ENCODE measurements around the gene MRPL10. TPM values are rescaled to one million over a fixed set of nuclear protein-coding genes. Genes with fewer than 3 reads are reported as not detected.

MRPL10 gene
- total RNA-seq, 1 experiment from 2014 or later, result 67.2 TPM

DNA sequence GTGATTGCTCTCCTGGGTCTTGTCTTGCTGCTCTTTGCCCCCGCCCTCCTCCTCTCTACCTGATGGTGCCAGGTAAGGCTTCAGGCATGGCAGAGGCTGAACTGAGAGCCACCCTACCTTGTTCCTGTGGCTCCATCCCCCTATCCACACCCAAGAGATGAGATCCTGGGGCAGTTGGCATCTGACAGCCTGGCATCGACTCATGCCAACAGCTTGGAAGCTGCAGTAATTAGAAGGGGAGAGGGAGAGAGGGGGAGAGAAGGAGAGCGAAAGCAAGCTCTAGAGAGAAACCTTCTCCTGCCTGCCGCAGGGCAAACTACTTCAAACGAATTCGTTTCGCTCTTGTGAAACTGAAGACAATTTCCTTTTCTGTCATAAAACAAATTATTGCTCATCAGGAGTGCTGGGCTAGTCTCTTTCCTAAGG lies 33.5 kb upstream of the MRPL10 start:
- no CpG with 5 or more reads among the region's 7 CpGs for WGBS (ENCODE audit: extremely low coverage, insufficient read length, low lambda C conversion rate)
- Histone ChIP-seq H3K23me2 (ENCODE audit: insufficient read length, low read depth, low read length, poor library complexity, severe bottlenecking) (no peaks in the 10 kb centered on the region), H3K27ac (ENCODE audit: insufficient read length, low read depth, low read length) (no peak overlapping the region), H2BK5ac (ENCODE audit: insufficient read length, low read length) (no peak overlapping the region), H4K8ac (replicated peaks; ENCODE audit: insufficient read length, low read depth, low read length) (no peak overlapping the region), H2AK5ac (ENCODE audit: insufficient read length, low read length) (no peak overlapping the region), H3K4ac (ENCODE audit: low read depth, low read length) (no peak overlapping the region), H3K9me3 (ENCODE audit: control insufficient read depth, low read depth, low read length) (no peaks in the 10 kb centered on the region), H3K14ac (ENCODE audit: insufficient read depth, low read length) (no peak overlapping the region), H2BK120ac (ENCODE audit: low read depth, low read length, poor library complexity, severe bottlenecking) (no peak overlapping the region), H4K20me1 (ENCODE audit: control insufficient read depth, insufficient read depth, insufficient read length) (no peaks in the 10 kb centered on the region), H4K5ac (ENCODE audit: insufficient read length, low read depth, low read length) (no peak overlapping the region), H3K27me3 (ENCODE audit: insufficient read depth, low read length) (no peaks in the 10 kb centered on the region; the same call in 1 of the 2 replicates), H3K4me2 (ENCODE audit: insufficient read depth, insufficient read length, low read length) (no peak overlapping the region), H2BK20ac (ENCODE audit: low read depth, low read length, poor library complexity, severe bottlenecking) (no peak overlapping the region), H3K23ac (ENCODE audit: insufficient read length, low read depth, low read length) (no peak overlapping the region), H3K79me2 (ENCODE audit: insufficient read depth, low read length) (no peaks in the 10 kb centered on the region), H2BK15ac (ENCODE audit: low read depth, low read length) (no peak overlapping the region), H3K4me1 (ENCODE audit: insufficient read depth, low read length) (no peaks in the 10 kb centered on the region), H3K56ac (ENCODE audit: insufficient read length, low read depth, low read length) (no peak overlapping the region), H3K18ac (ENCODE audit: insufficient read length, low read depth, low read length) (no peak overlapping the region), H3K79me1 (ENCODE audit: insufficient read depth, low read depth, low read length, poor library complexity, severe bottlenecking) (no peaks in the 10 kb centered on the region), H3K9ac (ENCODE audit: extremely low read depth, insufficient read length, low read length) (no peak overlapping the region), H2BK12ac (ENCODE audit: insufficient read length, low read depth, low read length) (no peak overlapping the region), H4K91ac (ENCODE audit: insufficient read length, low read depth, low read length) (no peak overlapping the region), H3T11ph (ENCODE audit: low read length) (no peak overlapping the region), H2AFZ (ENCODE audit: low read length) (no peak overlapping the region)
- no peak overlapping the region for H3K4me3 Mint-ChIP-seq
- no peaks in the 10 kb centered on the region for H3K36me3 Mint-ChIP-seq (ENCODE audit: insufficient read depth in 1 of 3, low read depth in 3 of 3)
- no peaks in the 10 kb centered on the region for H3K9me3 Mint-ChIP-seq
- H3K4me1 Mint-ChIP-seq, result peaks cover 9 to 11% of the 10 kb centered on the region in 2 experiments
- TF ChIP-seq, protein P1, sequence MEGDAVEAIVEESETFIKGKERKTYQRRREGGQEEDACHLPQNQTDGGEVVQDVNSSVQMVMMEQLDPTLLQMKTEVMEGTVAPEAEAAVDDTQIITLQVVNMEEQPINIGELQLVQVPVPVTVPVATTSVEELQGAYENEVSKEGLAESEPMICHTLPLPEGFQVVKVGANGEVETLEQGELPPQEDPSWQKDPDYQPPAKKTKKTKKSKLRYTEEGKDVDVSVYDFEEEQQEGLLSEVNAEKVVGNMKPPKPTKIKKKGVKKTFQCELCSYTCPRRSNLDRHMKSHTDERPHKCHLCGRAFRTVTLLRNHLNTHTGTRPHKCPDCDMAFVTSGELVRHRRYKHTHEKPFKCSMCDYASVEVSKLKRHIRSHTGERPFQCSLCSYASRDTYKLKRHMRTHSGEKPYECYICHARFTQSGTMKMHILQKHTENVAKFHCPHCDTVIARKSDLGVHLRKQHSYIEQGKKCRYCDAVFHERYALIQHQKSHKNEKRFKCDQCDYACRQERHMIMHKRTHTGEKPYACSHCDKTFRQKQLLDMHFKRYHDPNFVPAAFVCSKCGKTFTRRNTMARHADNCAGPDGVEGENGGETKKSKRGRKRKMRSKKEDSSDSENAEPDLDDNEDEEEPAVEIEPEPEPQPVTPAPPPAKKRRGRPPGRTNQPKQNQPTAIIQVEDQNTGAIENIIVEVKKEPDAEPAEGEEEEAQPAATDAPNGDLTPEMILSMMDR (conservative IDR thresholded peaks at IDR 0.05), result no peak
- no peak overlapping the region for H3K27ac Mint-ChIP-seq
- peaks cover 69% of the 10 kb centered on the region for H3K27me3 Mint-ChIP-seq (ENCODE audit: low read depth)
- DNase-seq, result no peak

All from H9 (cell line).